Mucosa of rectum (tissue), 2 donors: ENCODE measurements around the gene ZDHHC17.
A peak's percentile ranks its signal among the peaks of the same experiment; 100 is the strongest.

Source experiments
- H3K27ac ChIP-seq, 2 donors: one replicate each; pipeline ENCODE4 v1.7.0; 2013; ENCODE audit warnings: inconsistent platforms in 2 of 2, low read depth in 2 of 2, low read length in 2 of 2
- H3K27me3 ChIP-seq, 2 donors: one replicate each; pipeline ENCODE4 v1.7.0; 2013; ENCODE audit warnings: low read length in 2 of 2; ENCODE audit not compliant: control insufficient read depth in 2 of 2, insufficient read depth in 2 of 2
- H3K36me3 ChIP-seq, 2 donors: one replicate each; pipeline ENCODE4 v1.7.0; 2013; ENCODE audit warnings: low read length in 2 of 2; ENCODE audit not compliant: control insufficient read depth in 2 of 2, insufficient read depth in 2 of 2
- H3K4me1 ChIP-seq, 2 donors: one replicate each; pipeline ENCODE4 v1.7.0; 2013; ENCODE audit warnings: low read length in 2 of 2, mild to moderate bottlenecking in 1 of 2; ENCODE audit not compliant: control insufficient read depth in 2 of 2, insufficient read depth in 2 of 2
- H3K4me3 ChIP-seq, 2 donors: one replicate each; pipeline ENCODE4 v1.7.0; 2013; ENCODE audit warnings: low read length in 2 of 2
- H3K9ac ChIP-seq, 2 donors: one replicate each; pipeline ENCODE4 v1.7.0; 2013; ENCODE audit warnings: low read length in 2 of 2, low read depth in 1 of 2, mild to moderate bottlenecking in 1 of 2
- H3K9me3 ChIP-seq, 2 donors: one replicate each; pipeline ENCODE4 v1.7.0; 2013; ENCODE audit warnings: low read length in 2 of 2; ENCODE audit not compliant: control insufficient read depth in 2 of 2
- donor health status: healthy.
- donor health status: Normal muscosa, but diverticular disease.

The ZDHHC17 gene

GRCh38 chr12:76787689-76788088 lies 23.8 kb downstream of the ZDHHC17 start:
- Histone ChIP-seq H3K27me3 (no peaks in the 10 kb centered on the region), H3K36me3 (no peaks in the 10 kb centered on the region), H3K4me3 (no peak overlapping the region), H3K4me1 (peaks cover 0 to 6% of the 10 kb centered on the region in 2 donors), H3K9me3 (no peaks in the 10 kb centered on the region), H3K9ac (no peak overlapping the region), H3K27ac (no peak overlapping the region)

GRCh38 chr12:76789335-76790050 lies 25.6 kb downstream of the ZDHHC17 start:
- H3K4me1 ChIP-seq, result peaks cover 0 to 6% of the 10 kb centered on the region in 2 donors
- no peak overlapping the region for H3K4me3 ChIP-seq
- no peaks in the 10 kb centered on the region for H3K27me3 ChIP-seq
- H3K9me3 ChIP-seq, result no peaks in the 10 kb centered on the region
- no peak overlapping the region for H3K27ac ChIP-seq
- no peak overlapping the region for H3K9ac ChIP-seq
- no peaks in the 10 kb centered on the region for H3K36me3 ChIP-seq

GRCh38 chr12:76790564-76791552 lies 26.9 kb downstream of the ZDHHC17 start:
- Histone ChIP-seq H3K27me3 (no peaks in the 10 kb centered on the region), H3K9ac (no peak overlapping the region), H3K36me3 (no peaks in the 10 kb centered on the region), H3K27ac (no peak overlapping the region), H3K4me3 (no peak overlapping the region), H3K9me3 (no peaks in the 10 kb centered on the region), H3K4me1 (peaks cover 0 to 6% of the 10 kb centered on the region in 2 donors)

GRCh38 chr12:76792828-76793227 lies 28.9 kb downstream of the ZDHHC17 start:
- no peaks in the 10 kb centered on the region for H3K36me3 ChIP-seq
- H3K27ac ChIP-seq, result no peak overlapping the region
- no peaks in the 10 kb centered on the region for H3K27me3 ChIP-seq
- H3K4me3 ChIP-seq, result no peak overlapping the region
- no peak overlapping the region for H3K9ac ChIP-seq
- peaks cover 0 to 6% of the 10 kb centered on the region in 2 donors for H3K4me1 ChIP-seq
- H3K9me3 ChIP-seq, result no peaks in the 10 kb centered on the region

GRCh38 chr12:76798864-76799263 lies 34.9 kb downstream of the ZDHHC17 start:
- Histone ChIP-seq H3K36me3 (no peaks in the 10 kb centered on the region), H3K4me3 (no peak overlapping the region), H3K9ac (no peak overlapping the region), H3K27ac (no peak overlapping the region), H3K9me3 (peaks cover 0 to 2% of the 10 kb centered on the region in 2 donors), H3K4me1 (no peaks in the 10 kb centered on the region), H3K27me3 (no peaks in the 10 kb centered on the region)

- no peaks in the 10 kb centered on the region for H3K27me3 ChIP-seq
- no peak overlapping the region for H3K4me3 ChIP-seq
- no peak overlapping the region for H3K27ac ChIP-seq
- H3K4me1 ChIP-seq, result no peaks in the 10 kb centered on the region
- H3K36me3 ChIP-seq, result no peaks in the 10 kb centered on the region
- H3K9me3 ChIP-seq, result peaks cover 0 to 2% of the 10 kb centered on the region in 2 donors
- no peak overlapping the region for H3K9ac ChIP-seq
These were observed 35.4 kb downstream of the ZDHHC17 start for GRCh38 chr12:76799362-76799761.

- no peaks in the 10 kb centered on the region for H3K4me1 ChIP-seq
- peaks cover under 1 to 6% of the 10 kb centered on the region in 2 donors for H3K36me3 ChIP-seq
- no peaks in the 10 kb centered on the region for H3K27me3 ChIP-seq
- H3K9ac ChIP-seq, result no peak overlapping the region
- no peak overlapping the region for H3K4me3 ChIP-seq
- H3K9me3 ChIP-seq, result peaks cover 0 to 2% of the 10 kb centered on the region in 2 donors
- H3K27ac ChIP-seq, result no peak overlapping the region
These were observed 38.1 kb downstream of the ZDHHC17 start for GRCh38 chr12:76802060-76802459.

GRCh38 chr12:76804435-76804976 lies 40.6 kb downstream of the ZDHHC17 start:
- H3K4me1 ChIP-seq, result no peaks in the 10 kb centered on the region
- H3K36me3 ChIP-seq, result peaks cover 3 to 6% of the 10 kb centered on the region in 2 donors
- peaks cover 0 to 2% of the 10 kb centered on the region in 2 donors for H3K9me3 ChIP-seq
- no peaks in the 10 kb centered on the region for H3K27me3 ChIP-seq
- no peak overlapping the region for H3K27ac ChIP-seq
- H3K9ac ChIP-seq, result no peak overlapping the region
- peak overlapping the region in 1 of 2 donors; percentile 55 for H3K4me3 ChIP-seq

- no peak overlapping the region for H3K4me3 ChIP-seq
- H3K27me3 ChIP-seq, result no peaks in the 10 kb centered on the region
- H3K4me1 ChIP-seq, result no peaks in the 10 kb centered on the region
- H3K9me3 ChIP-seq, result no peaks in the 10 kb centered on the region
- H3K36me3 ChIP-seq, result peaks cover 3 to 15% of the 10 kb centered on the region in 2 donors
- no peak overlapping the region for H3K9ac ChIP-seq
- H3K27ac ChIP-seq, result no peak overlapping the region
These were observed 46.9 kb downstream of the ZDHHC17 start for GRCh38 chr12:76810671-76811419.
